ENCODE results near the gene PLCB4.

The PLCB4 gene

DNA sequence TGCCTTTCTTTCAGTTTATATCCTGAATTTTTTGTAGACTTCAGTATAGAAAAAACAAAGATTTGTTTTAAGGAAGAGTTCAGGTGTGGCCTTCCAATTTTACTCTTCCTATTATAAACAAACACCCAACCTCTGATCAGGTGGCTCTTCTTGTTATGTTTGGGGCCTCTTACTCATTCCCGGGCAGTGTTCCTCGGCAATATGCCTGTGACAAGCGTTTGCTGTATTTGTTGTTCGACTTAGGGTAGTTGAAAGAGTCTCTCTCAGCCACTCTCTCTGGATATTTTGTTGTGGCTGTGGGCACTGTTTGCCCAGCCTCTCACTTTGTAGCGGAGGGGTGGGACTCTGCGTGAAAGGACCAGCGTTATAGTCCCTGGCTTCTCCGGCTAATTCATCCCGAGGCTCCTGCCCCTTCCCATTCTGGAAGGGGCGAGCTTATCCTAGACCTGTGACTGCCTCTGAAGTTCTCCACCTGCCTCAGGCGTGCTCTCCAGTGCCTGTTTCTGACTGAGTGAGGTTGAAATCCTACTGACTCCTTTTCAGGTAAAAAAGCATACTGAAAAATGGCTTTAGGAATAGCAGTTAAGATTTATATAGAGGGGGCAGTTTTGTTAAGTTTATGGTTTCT, 97.4 kb downstream of the PLCB4 start:
- no peak for DNase-seq (ENCODE audit: low read depth in 1 of 2, low spot score in 1 of 2)

DNA sequence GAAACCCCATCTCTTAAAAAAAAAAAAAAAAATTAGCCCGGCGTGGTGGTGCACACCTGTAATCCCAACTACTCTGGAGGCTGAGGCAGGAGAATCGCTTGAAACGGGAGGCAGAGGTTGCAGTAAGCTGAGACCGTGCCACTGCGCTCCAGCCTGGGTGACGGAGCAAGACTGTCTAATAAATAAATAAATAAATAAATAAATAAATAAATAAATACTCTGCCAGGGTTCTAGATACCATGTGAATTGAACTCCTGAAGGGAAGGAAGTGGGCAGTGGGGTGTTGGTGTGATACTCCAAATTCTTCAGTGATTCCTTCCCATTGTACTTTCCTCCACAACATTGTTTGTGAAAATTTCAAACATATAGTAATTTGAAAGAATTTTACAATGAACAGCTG, 100.5 kb downstream of the PLCB4 start:
- no peak for DNase-seq (ENCODE audit: low read depth in 1 of 2, low spot score in 1 of 2)

DNA sequence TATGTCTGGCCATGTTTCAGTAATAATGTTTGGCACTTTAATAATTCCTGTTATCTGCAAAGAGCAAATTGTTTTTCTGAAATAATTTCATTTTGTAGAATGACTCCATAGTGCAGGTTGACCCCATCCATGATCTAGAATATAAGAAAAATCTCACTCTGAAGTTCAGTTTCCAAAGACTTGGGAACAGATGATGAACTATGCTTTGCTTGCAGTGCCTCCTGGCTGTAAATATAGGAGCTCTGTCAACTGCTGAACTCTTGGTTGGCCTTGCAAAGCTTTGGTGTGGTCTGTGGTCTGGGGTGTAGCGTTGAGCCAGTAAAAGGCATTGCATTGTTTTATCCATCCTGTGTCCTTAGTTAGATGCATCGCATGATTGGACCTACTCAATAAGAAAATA, 104.0 kb downstream of the PLCB4 start:
- no peak for DNase-seq (ENCODE audit: low read depth in 1 of 2, low spot score in 1 of 2)

DNA sequence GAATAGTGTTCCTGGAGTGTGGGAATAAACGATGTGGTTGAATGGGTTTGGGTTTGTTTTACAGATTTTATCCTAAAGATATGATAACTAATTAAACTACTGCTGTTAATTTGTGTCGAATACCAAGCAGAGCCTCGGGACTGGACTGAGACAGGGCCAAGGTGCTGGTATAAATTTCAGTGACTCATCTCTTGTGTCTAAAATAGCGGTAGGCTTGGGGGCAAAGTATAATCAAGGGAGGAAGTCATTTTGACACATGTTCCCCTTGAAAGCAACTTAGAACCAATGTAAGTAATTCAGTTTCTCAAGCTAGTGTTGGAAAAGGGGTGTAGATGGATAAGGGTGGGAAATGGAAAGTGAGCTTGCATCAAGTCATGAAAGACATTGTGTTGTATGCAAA, 108.4 kb downstream of the PLCB4 start:
- no peak for DNase-seq (ENCODE audit: low read depth in 1 of 2, low spot score in 1 of 2)

DNA sequence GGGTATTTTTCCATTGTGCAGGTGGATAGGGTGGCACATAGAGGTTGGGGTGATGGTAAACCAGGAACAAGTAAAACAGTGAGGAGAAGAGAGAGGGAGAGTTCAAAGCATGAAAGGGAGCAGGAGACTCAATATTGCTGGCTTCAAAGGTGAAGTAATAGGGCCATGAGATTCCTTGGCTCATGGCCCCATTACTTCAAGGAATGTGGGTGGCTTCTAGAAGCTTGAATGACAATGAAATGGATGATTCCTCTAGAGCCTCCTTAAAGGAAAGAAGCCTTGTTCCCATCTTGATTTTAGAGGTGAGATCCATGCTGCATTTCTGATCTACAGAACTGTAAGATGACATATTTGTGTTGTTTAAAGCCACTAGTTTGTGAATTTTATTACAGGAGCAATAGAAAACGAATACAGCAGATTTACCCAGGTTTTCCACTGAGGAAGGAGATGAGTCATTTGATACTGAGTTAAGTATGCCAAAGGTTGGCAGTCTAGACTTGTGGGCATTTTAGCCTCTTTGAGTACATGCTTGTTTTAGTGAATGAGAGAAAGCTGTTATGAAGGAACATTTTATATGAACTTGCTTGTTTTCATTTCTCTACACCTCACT, 110.4 kb downstream of the PLCB4 start:
- no peak for DNase-seq (ENCODE audit: low read depth in 1 of 2, low spot score in 1 of 2)

DNA sequence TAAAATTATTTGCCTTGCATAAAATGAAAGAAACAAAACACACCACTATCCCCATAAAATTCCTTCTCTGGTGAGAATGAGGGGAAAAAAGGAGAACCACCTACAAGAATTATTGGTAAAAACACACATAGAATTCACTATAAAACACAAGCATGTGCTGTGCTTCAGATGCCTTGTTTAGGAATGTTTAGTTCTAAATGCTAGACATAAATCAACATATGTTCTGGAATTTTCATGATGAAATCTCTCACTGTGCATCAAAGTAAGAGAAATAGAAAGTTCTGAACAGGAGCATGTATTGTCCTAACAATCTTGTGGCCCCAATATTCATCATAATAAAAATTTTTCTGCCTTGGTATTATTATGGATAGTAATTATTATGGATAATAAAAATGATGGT, 111.0 kb downstream of the PLCB4 start:
- DNase-seq (ENCODE audit: low read depth in 1 of 2, low spot score in 1 of 2): no peak

DNA sequence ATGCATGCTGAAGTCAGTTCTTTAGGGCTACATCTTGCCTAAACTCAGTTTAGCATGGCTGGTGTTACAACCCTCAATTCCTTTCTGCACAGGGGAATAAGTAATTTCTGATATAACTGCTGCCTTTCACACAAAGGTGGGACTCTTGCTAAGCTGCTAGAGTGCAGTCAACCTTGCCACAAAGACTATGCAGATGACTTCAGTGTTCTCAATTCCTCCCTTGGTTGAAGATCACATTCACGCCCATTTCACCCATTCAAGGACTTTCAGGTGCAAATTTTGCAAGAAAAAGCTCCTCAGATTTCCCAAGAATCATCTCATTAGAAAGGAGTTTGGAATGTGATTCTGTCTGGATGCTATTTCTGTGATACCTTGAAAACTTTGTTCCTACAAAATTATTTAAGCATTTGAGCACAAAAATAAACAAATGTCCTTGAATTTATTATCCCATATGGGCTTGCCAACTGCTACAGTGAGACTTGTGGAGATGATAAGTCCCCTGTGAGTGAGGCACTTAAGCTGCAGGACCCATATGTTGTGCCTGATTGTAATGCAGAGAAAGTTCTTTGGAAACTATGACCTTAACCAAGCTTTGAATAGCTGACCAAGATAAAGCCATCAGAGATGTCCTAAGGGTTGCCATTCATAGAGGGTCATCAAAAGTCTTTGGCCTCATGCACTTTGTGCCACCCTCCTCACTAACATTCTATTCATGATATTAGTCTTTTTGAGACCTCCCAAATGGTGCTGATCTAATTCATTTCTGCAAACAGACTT, 111.8 kb downstream of the PLCB4 start:
- DNase-seq (ENCODE audit: low read depth in 1 of 2, low spot score in 1 of 2): no peak

DNA sequence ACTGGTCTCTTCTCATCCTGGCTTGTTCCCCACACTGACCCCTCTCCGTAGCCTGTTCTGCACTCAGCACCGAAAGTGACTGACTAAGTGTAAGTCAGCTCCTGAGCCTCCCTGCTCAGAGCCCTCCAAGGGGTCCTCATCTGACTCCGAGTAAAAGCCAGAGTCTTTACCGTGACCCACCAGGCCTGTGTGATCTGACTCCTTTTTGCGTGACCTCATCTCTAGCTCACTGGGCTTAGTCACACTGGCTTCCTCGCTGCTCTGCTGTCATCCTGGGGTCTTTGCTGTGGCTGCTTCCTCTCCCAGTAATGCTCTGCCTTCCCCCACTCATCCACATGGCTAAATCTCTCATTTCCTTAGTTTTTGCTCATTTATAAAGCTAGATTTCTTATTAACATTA, 116.6 kb downstream of the PLCB4 start:
- no peak for DNase-seq (ENCODE audit: low read depth in 1 of 2, low spot score in 1 of 2)

DNA sequence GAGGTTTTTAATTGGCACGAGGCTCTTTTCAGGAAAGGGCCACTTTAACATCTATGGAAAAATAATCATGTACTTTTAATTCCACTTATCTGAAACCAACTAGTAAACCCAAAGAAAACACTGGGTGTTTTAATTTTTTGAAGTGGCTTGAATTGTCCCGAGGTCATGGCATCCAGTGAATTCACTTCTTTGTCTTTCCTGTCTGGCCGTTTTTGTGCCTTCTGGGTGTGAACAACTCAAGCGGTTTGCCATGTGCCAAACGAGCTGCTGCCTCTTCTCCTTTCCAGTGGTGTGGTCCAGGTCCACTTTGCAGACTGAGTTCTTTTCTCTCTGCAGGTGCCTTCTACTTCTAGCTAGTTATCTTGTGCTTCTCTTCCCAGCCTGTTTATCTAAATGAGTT, 117.5 kb downstream of the PLCB4 start:
- DNase-seq (ENCODE audit: low read depth in 1 of 2, low spot score in 1 of 2): no peak

DNA sequence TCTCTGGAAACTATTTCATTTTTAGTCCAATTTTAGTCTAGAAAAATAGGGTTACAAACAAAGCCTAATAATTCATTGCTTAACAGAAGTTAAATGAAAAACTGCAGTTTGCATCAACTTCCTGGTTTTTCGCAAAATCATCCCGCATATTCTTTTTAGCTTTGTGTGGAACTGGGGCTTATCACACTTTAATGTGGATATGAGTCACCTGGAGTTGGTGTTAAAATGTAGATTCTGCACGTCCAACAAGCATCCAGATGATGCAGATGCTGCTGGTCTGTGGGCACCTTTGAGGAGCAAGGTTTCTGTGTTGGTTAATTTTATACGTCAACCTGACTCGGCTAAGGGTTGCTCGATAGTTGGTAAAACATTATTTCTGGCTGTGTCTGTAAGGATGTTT, 126.1 kb downstream of the PLCB4 start:
- DNase-seq (ENCODE audit: low read depth in 1 of 2, low spot score in 1 of 2): no peak

DNA sequence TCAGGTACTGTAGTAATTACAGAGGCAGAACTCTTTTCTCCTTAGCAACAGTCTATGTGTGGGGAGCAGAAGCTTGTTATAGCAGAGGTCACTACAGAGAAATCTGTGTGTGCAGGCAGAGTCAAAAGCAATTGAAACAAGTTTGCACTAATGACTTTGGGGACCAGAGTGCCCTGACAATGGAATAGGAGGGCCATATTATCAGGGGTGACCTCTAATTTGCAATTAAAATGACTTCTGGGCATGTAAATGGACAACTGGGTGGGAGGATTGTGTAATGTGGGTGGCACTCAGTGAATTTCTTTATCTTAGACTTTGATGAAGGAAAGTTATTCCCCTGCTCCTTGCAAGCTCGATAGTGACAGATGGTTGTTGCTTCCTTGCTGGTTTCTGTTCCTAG, 127.2 kb downstream of the PLCB4 start:
- DNase-seq (ENCODE audit: low read depth in 1 of 2, low spot score in 1 of 2): no peak

DNA sequence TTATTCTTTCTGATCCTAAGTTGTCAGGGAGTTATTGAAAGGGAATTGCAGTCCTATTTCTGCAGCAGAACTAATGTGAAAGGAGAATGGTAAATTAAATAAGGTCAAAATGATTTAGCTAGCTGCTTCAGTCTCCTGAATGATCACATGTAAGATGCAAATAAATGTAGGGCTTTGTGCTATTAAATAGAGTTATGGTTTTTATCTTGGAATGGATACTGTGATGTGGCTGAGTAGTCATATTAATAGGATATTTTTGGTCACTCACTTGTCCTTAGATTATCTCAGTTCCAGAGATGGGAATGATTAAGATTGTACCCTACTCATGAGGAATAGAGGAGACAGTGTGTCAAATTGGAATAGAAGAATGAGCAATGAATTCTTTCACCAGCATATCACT, 129.6 kb downstream of the PLCB4 start:
- DNase-seq (ENCODE audit: low read depth in 1 of 2, low spot score in 1 of 2): no peak

DNA sequence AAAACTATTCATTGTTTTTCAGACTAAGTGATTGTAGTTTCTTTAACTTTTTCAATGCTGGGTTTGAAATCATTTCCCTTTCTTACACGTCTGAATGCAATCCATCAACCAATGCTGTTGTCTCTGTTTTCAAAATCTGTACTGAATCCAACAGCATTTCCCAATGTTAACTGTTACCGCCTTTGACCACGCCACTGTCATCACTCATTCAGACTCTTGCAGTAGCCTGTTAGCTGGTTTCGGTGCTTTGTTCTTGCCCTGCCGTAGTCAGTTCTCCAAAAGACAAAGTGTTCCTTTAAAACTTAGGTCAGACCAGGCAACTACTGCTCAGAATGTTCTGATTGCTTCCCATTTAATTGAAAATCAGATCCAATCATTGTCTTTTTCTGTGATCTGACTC, 131.3 kb downstream of the PLCB4 start:
- no peak for DNase-seq (ENCODE audit: low read depth in 1 of 2, low spot score in 1 of 2)

DNA sequence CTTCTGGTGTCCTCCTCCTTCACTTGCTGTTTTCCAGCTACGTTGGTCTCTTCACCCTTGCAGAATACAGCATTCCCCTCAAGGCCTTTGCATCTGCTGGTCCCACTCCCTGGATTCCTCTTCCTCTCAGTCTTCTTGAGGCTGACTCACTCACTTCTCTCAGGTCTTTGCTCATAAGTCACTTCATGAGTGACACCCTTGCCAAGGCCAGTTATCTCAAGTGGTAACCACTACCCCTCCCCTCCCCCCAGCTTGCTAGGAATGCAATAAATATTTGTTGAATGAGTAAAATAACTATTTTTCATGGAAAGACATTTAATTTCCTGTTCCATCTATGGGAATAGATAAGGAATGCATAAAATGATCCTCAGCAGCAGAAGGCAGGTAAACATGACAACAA, 131.7 kb downstream of the PLCB4 start:
- no peak for DNase-seq (ENCODE audit: low read depth in 1 of 2, low spot score in 1 of 2)

DNA sequence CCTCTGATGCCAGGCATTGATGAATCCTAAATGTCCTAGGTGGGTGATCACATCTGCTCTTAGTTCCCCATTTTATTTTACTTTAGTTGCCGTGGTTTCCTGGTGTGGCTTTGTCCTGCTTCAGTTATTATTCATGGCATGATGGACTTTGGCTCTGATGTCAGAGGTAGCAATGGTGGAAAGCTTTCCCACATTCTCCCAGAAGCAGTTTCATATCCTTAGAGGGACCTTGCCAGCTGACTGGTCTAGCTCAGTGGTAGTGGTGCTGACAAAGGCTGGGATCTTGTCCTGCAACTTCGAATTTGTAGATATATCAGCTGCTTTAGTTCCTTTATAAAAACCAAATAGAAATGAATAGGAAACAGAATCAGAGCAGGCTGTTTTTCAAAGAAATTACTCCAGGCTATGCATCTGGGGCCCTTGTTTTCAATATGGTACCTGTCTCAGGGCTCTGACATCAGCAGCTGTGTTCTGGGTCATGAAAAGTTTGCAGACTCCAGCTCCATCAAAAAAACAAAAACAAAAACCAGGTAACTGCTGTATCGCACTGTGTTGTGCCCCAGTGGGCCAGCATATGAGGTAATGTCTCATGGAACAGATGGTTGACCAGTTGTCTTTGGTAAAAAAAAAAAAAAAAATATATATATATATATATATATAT, 133.7 kb downstream of the PLCB4 start:
- no peak for DNase-seq (ENCODE audit: low read depth in 1 of 2, low spot score in 1 of 2)

DNA sequence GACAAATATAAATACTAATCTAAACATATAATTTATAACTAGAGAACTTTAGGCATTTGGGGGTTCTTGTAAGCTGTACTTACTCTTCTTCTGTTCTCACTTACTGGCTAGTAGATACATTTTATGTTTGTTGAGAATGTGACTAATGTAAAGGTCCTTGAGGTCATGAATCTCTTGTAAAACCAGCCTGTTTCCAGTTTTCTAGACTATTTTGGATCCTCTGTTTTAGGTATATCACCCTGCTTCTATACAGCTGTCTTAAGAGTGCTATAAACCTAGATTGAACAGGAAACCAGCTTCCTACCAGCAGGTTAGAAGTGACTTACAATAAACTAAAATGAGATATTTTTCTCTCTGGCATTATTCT, 134.2 kb downstream of the PLCB4 start:
- no peak for DNase-seq (ENCODE audit: low read depth in 1 of 2, low spot score in 1 of 2)

DNA sequence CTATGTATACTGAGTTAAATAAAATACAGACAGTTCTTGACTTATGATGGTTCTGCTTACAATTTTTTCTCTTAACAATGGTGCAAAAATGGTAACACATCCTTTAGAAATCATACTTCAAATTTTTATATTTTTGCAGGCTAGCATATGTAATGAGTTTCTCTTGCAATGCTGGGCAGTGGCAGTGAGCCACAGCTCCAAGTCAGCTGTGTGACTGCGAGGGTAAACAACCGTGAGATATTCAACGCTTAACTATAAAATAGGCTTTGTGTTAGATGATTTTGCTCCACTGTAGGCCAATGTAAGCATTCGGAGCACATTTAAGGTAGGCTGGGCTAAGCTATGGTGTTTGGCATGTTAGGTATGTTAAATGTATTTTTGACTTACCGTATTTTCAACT, 136.1 kb downstream of the PLCB4 start:
- DNase-seq (ENCODE audit: low read depth in 1 of 2, low spot score in 1 of 2): no peak

DNA sequence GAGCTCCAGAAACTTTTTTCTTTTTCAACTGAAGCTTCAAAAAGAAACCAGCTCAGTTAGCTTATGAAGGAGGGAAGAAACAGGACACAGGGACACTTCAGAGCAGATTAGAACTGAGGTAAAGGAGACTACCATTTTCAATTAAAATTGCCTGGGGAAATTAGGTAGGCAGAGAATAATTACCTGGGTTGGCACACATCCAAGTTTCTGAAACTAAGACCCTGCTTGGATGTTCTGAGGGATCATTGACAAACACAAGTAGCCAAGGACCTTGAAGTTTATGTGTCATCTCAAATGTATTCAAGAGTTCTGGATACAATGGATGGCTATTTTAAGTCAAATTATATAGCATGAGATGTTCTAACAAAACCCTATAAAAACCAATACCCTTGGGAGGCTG, 137.6 kb downstream of the PLCB4 start:
- no peak for DNase-seq (ENCODE audit: low read depth in 1 of 2, low spot score in 1 of 2)

DNA sequence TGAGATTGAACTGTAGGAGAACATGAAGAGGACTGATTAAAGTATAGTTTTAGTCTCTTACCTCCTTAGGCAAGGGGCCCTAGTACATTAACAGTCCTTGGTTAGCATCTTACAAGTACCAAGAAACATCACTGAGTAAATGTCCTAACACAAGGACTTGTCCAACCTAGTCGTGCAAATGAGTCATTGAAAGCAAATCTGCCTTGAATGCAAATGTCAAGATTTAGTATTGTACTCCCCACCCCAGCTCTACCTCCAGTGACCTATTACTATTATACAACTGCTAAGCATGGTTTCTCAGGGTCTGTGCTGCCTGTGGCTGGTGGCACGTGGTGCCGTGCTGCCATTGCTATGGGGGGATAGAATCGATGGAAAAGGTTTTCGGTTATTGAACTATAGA, 138.4 kb downstream of the PLCB4 start:
- DNase-seq (ENCODE audit: low read depth in 1 of 2, low spot score in 1 of 2): no peak

DNA sequence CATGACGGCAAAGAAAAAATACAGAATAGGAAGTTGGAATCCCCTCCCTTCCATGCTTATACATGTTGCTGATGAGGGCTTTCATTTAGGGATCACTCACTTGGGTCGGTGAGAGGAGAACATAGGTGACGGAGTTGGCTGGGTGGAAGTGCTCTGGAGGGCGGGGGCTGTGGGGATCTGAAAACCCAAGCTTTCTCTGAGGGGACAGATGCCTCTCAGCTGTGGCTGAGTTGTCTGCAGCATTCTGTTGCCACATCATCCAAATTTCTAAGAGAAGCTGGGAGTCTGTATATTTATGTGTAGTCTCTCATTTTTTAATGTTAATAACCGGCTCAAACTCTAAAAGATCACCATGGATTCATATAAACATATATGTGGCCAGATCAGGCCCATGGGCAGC, 141.5 kb downstream of the PLCB4 start:
- DNase-seq (ENCODE audit: low read depth in 1 of 2, low spot score in 1 of 2): no peak

DNA sequence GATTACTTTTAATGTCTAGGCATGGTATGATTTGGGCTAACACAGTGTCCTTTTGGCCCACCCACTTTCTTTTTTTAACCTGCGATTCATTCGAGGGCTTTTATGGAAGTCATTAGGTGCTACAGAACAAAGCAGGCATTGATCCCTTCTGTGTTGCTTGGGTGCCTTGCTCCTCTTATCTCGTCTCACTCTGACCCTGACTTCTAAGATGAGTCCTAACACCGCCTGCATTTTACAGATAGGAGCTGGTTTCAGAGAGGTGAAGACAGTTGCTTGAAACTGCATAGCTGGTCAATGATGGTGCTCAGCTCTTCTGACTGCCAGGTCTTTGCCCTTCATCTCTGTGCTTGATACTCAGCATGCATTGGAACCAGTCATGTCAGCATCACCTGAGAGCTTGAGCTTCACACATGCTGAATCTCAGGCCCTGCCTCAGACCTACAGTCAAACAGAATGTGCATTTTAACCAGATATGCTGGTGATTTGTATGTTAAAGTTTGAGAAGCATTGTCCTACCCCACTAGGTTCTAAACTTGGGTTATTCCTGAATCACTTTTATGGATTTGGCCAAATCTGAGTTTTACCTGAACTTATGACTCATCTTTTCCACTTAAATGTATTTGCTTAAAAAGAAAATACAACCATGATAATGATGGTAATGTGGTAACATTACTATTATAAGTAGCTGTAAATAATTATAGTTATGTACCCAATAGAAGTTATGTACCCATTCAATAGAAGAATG, 142.3 kb downstream of the PLCB4 start:
- no peak for DNase-seq (ENCODE audit: low read depth in 1 of 2, low spot score in 1 of 2)

DNA sequence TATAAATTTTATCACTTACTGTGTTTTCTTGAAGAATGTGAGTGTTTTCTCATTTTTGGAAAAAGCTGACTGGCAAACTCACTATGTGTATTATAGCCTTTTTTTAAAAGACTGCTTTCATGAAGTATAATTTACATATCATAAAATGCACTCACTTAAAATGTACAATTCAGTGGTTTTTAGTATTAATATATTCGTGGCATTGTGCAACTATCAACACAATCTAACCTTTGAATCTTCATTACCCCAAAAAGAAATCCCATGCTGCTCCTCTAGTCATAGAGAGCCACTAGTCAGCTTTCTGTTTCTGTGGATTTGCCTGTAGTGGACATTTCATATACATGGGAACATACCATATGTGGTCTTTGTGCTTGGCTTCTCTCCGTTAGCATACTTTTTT, 143.8 kb downstream of the PLCB4 start:
- DNase-seq (ENCODE audit: low read depth in 1 of 2, low spot score in 1 of 2): no peak

Measured in activated CD4-positive, alpha-beta T cell treated with anti-CD3 and anti-CD28 coated beads, Interleukin-2, amount 50 U/mL, for 24 hours (primary cell).